Fibroblast of the aortic adventitia (primary cell): ENCODE data around the gene PIP5K1B. TPM values are rescaled to one million over a fixed set of nuclear protein-coding genes. Genes with fewer than 3 reads are reported as not detected.

Source experiments
- DNase-seq: peaks from one replicate; pipeline ENCODE4 v3.0.0-alpha.2; 2010; ENCODE audit warnings: low read depth
- H3K4me3 ChIP-seq: 2 replicates; pipeline ENCODE4 v1.5.1; 2011; ENCODE audit warnings: low read depth, mild to moderate bottlenecking, control low read depth, low read length, moderate library complexity
- CTCF ChIP-seq: IDR thresholded peaks from 2 replicates; pipeline ENCODE4 v1.5.1; 2011; ENCODE audit warnings: mild to moderate bottlenecking, low read length, control low read depth, inconsistent platforms; ENCODE audit not compliant: insufficient read depth
- total RNA-seq: library from RNA; depleted of rRNA; stranded (reverse); fragments of >200 nt; gene quantifications from 2 replicates; pipeline ENCODE4 v1.2.3, GENCODE V29; 2012; ENCODE audit warnings: low replicate concordance

The PIP5K1B gene
- total RNA-seq, 1 donor, result not detected

- no peak for DNase-seq
- no peak overlapping the region for H3K4me3 ChIP-seq
- no peak for TF ChIP-seq CTCF
Measured at GRCh38 chr9:68749135-68749534, 44.1 kb downstream of the PIP5K1B start.

DNA sequence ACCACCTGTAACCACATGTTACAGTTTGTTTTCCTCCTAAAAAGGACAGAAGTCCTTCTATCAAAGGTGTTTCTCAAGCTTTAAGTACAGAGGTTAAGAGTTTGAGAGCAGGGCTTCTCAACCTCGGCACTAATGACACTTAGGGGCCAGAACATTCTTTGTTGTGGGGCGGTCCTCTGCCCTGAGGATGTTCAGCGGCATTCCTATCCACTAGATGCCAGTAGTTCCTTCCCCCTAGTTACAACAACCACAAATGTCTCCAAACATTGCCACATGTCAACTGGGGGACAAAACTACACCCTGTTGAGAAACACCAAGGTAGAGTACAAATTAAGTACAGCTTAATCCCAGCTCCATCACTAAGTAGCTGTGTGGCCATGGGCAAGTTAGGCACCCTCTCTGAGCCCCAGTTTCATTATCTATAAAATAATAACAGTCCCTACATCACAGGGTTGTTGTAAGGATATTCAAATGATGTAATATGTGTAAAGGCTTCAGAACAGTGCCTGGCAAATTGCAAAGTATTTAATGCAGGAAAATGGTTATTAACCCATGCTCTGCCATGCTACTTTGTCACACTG is 44.6 kb downstream of the PIP5K1B start:
- DNase-seq, result no peak

GRCh38 chr9:68750255-68750654 is 45.2 kb downstream of the PIP5K1B start:
- DNase-seq, result no peak
- no peak overlapping the region for H3K4me3 ChIP-seq

More for the DNA sequence above, 44.6 kb downstream of the PIP5K1B start:
- no peak for TF ChIP-seq CTCF
- H3K4me3 ChIP-seq, result no peak overlapping the region

GRCh38 chr9:68750786-68751185 is 45.7 kb downstream of the PIP5K1B start:
- H3K4me3 ChIP-seq, result no peak overlapping the region
- TF ChIP-seq CTCF, result no peak
- no peak for DNase-seq

More at GRCh38 chr9:68750255-68750654, 45.2 kb downstream of the PIP5K1B start:
- no peak for TF ChIP-seq CTCF

DNA sequence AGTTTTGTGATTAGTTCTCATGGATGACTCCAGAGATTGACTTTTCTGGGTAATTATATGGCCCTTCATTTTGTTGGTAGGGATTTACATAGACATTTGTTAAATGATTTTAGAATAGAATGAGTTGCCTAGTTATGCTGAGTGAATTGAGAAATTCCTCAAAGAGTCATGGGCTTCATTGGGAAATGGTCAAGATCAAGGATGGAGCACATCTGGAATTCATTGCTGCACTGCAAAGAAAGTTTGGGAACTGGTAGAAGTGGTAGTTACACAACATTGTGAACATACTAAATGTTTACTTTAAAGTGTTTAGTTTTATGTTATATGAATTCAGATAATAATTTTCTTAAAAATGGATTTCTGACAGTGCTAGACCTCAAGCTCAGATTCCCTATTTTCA is 46.5 kb downstream of the PIP5K1B start:
- no peak for TF ChIP-seq CTCF
- no peak overlapping the region for H3K4me3 ChIP-seq
- peak; percentile 7 for DNase-seq

DNA sequence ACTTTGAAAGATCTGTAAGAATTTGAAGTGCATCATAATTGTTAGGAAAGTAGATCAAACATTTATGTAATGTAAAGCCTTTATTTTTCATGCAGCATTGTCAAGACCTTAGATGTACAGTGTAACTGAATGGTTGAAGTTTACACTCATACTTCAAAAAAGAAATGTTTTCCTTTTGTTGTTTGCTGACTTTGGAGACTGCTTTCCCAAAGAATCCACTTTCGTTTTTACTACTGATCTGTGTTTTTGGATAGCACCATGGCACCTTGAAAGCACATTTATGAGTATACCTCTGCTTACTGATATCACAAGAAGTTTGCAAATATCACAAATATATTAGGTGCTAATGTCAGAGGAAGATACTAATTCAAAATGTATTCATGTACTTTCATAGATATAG is 50.0 kb downstream of the PIP5K1B start:
- no peak for DNase-seq
- no peak for TF ChIP-seq CTCF
- H3K4me3 ChIP-seq, result no peak overlapping the region

GRCh38 chr9:68755752-68756151 is 50.7 kb downstream of the PIP5K1B start:
- no peak for DNase-seq
- no peak overlapping the region for H3K4me3 ChIP-seq
- TF ChIP-seq CTCF, result no peak
